Smooth muscle cell (in vitro differentiated cells): ENCODE measurements around the gene FILIP1L. TPM values are rescaled to one million over a fixed set of nuclear protein-coding genes. Genes with fewer than 3 reads are reported as not detected.

Experiments
- DNase-seq: peaks from one replicate; lab custom pipeline; 2025; ENCODE audit not compliant: unreplicated experiment; lab: John Stamatoyannopoulos, UW
- H2AFZ ChIP-seq: fragments of 200-600 bp; sonication (generic); 2 replicates; pipeline ENCODE4 v1.6.0; 2016; ENCODE audit warnings: antibody characterized with exemption, low read depth, mild to moderate bottlenecking
- H3F3A ChIP-seq: fragments of 200-600 bp; sonication (generic); 2 replicates; pipeline ENCODE4 v1.6.0; 2017; ENCODE audit warnings: antibody characterized with exemption, low read depth
- H3K27ac ChIP-seq: fragments of 200-600 bp; sonication (generic); 2 replicates; pipeline ENCODE4 v1.5.1; 2016; ENCODE audit warnings: low read depth, mild to moderate bottlenecking
- H3K27me3 ChIP-seq: fragments of 200-600 bp; sonication (generic); 2 replicates; pipeline ENCODE4 v1.6.1; 2016; ENCODE audit warnings: low read depth, mild to moderate bottlenecking
- H3K36me3 ChIP-seq: fragments of 200-600 bp; sonication (generic); 2 replicates; pipeline ENCODE4 v1.5.1; 2016; ENCODE audit warnings: low read depth
- H3K4me1 ChIP-seq: fragments of 200-600 bp; sonication (generic); 2 replicates; pipeline ENCODE4 v1.5.1; 2016; ENCODE audit warnings: low read depth
- H3K4me2 ChIP-seq: fragments of 200-600 bp; sonication (generic); 2 replicates; pipeline ENCODE4 v1.6.0; 2016; ENCODE audit warnings: mild to moderate bottlenecking
- H3K4me3 ChIP-seq: fragments of 200-600 bp; sonication (generic); 2 replicates; pipeline ENCODE4 v1.5.1; 2016; ENCODE audit warnings: mild to moderate bottlenecking
- H3K79me2 ChIP-seq: fragments of 200-600 bp; sonication (generic); 2 replicates; pipeline ENCODE4 v1.6.0; 2016; ENCODE audit warnings: low read depth, mild to moderate bottlenecking
- H3K9ac ChIP-seq: fragments of 200-600 bp; sonication (generic); 2 replicates; pipeline ENCODE4 v1.6.0; 2016; ENCODE audit warnings: low read depth
- H3K9me3 ChIP-seq: fragments of 200-600 bp; sonication (generic); replicated peaks from 2 replicates; pipeline ENCODE4 v1.5.1; 2016; ENCODE audit warnings: low read depth
- H4K20me1 ChIP-seq: fragments of 200-600 bp; sonication (generic); 2 replicates; pipeline ENCODE4 v1.6.0; 2016; ENCODE audit warnings: low read depth
- CTCF ChIP-seq: fragments of 200-600 bp; sonication (generic); IDR thresholded peaks from 2 replicates; pipeline ENCODE4 v1.5.1; 2017; ENCODE audit warnings: borderline replicate concordance, mild to moderate bottlenecking, antibody characterized with exemption; ENCODE audit not compliant: insufficient read depth, poor library complexity, severe bottlenecking
- WGBS: methylation state at CpG from one replicate; pipeline ENCODE4 v1.1.7; 2016; ENCODE audit warnings: low lambda C conversion rate; 5-methylcytosine and 5-hydroxymethylcytosine counted together
- polyA plus RNA-seq: library from polyadenylated mRNA; unstranded; fragments of >200 nt; fragmentation: Nextera tagmentation; extraction: Ambion mirVana; gene quantifications from 2 replicates; pipeline ENCODE4 v1.2.1, GENCODE V29; 2016
- total RNA-seq: library from RNA; depleted of rRNA; stranded (reverse); fragments of >200 nt; gene quantifications from 2 replicates; pipeline ENCODE4 v1.2.3, GENCODE V29; 2014

The FILIP1L gene
- total and polyA plus RNA-seq, 2 experiments from 2014 or later, result 56.2 to 104 TPM

- Histone ChIP-seq H3K79me2 (no peaks in the 10 kb centered on the region), H3K4me2 (peak overlapping the region; percentile 38), H3K4me3 (no peak overlapping the region), H3K9me3 (no peaks in the 10 kb centered on the region), H3K27me3 (no peaks in the 10 kb centered on the region), H3F3A (peaks cover 10% of the 10 kb centered on the region), H4K20me1 (no peaks in the 10 kb centered on the region), H3K27ac (peak overlapping the region; percentile 64), H3K4me1 (peaks cover 18% of the 10 kb centered on the region), H3K9ac (peak overlapping the region; percentile 36), H3K36me3 (no peaks in the 10 kb centered on the region), H2AFZ (no peak overlapping the region)
- DNase-seq, result no peak
- no peak for TF ChIP-seq CTCF
These were observed 27.1 kb downstream of the FILIP1L start for GRCh38 chr3:100087198-100087597.

GRCh38 chr3:100086401-100086800 lies 27.9 kb downstream of the FILIP1L start:
- Histone ChIP-seq H3K4me1 (peaks cover 22% of the 10 kb centered on the region), H3K79me2 (no peaks in the 10 kb centered on the region), H3K27me3 (no peaks in the 10 kb centered on the region), H3K9me3 (no peaks in the 10 kb centered on the region), H3K36me3 (no peaks in the 10 kb centered on the region), H4K20me1 (no peaks in the 10 kb centered on the region), H3K4me3 (no peak overlapping the region), H3K27ac (peak overlapping the region; percentile 64), H3F3A (peaks cover 10% of the 10 kb centered on the region), H2AFZ (no peak overlapping the region), H3K4me2 (peak overlapping the region; percentile 38), H3K9ac (no peak overlapping the region)
- no peak for DNase-seq
- WGBS, result 54% methylated on average over 1 of the region's 1 CpG
- no peak for TF ChIP-seq CTCF

- Histone ChIP-seq H3K27ac (no peak overlapping the region), H3K4me3 (no peak overlapping the region), H3K4me1 (peaks cover 14% of the 10 kb centered on the region), H4K20me1 (no peaks in the 10 kb centered on the region), H3K27me3 (no peaks in the 10 kb centered on the region), H3K79me2 (no peaks in the 10 kb centered on the region), H3K9me3 (no peaks in the 10 kb centered on the region), H3K36me3 (no peaks in the 10 kb centered on the region), H3K9ac (no peak overlapping the region), H2AFZ (no peak overlapping the region), H3K4me2 (no peak overlapping the region), H3F3A (peaks cover 2% of the 10 kb centered on the region)
- DNase-seq, result no peak
- no peak for TF ChIP-seq CTCF
- 76% methylated on average over 7 of the region's 7 CpGs for WGBS
These were observed 30.0 kb downstream of the FILIP1L start for GRCh38 chr3:100084100-100084806.

GRCh38 chr3:100083209-100083608 lies 31.1 kb downstream of the FILIP1L start:
- Histone ChIP-seq H2AFZ (no peak overlapping the region), H3K79me2 (no peaks in the 10 kb centered on the region), H3K27ac (peak overlapping the region; percentile 46), H3K4me1 (peaks cover 5% of the 10 kb centered on the region), H3F3A (no peaks in the 10 kb centered on the region), H3K36me3 (no peaks in the 10 kb centered on the region), H3K4me2 (no peak overlapping the region), H3K27me3 (no peaks in the 10 kb centered on the region), H3K9ac (no peak overlapping the region), H4K20me1 (no peaks in the 10 kb centered on the region), H3K4me3 (no peak overlapping the region), H3K9me3 (no peaks in the 10 kb centered on the region)
- no peak for TF ChIP-seq CTCF
- 66% methylated on average over 6 of the region's 6 CpGs for WGBS
- no peak for DNase-seq
